Measurements from ENCODE around the gene CAMSAP2. TPM values are rescaled to one million over a fixed set of nuclear protein-coding genes. Genes with fewer than 3 reads are reported as not detected.
A peak's percentile ranks its signal among the peaks of the same experiment; 100 is the strongest.
"Not testable (repeated sequence)": the region's sequence is repeated elsewhere in the genome, so short reads cannot be mapped to it uniquely, and the experiment has no call there.

CAMSAP2 gene
- total RNA-seq, 1 experiment from 2014 or later: 23.5 TPM

DNA sequence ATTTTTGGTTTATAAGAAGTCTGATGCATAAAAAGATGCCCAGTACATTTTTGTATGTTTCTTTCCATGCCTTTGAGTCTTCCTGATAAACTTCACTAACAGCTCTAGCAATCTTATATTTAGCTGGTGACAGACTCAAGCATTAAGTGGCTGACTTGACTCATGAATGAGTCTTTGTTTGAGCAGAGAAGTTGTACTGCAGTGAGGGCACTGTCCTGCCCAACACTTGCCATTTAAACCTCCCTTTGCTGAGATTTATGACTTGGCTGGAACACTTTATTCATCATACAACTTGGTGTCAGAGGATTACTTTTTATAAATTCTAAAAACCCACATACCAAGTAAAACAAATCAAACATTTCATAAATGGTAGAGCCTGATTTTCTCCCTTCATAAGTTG, 14.6 kb upstream of the CAMSAP2 start:
- Histone ChIP-seq H3K9me3 (replicated peaks) (no peaks in the 10 kb centered on the region), H3K36me3 (no peaks in the 10 kb centered on the region), H3K27ac (no peak overlapping the region), H3K4me1 (no peaks in the 10 kb centered on the region), H3K4me3 (no peak overlapping the region), H3K27me3 (no peaks in the 10 kb centered on the region)
- no peak for DNase-seq

DNA sequence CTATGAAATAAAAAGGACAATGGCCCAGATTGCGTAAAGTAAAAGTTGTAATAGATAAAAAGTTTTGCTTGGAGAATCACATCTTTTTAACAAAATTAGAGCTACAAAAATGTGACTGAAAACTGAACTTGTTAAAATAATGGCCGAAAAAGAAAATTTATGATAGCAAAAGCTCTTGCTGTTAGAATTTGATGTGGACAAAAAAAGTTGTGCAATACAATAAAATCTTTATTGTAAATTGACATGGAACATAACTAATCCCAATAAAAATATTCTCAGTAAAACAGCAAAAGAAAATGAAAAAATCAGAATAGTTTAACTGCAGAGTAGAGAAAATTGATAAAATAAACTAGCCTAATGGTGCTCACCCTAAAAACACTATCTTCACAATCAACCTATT, 11.4 kb upstream of the CAMSAP2 start:
- DNase-seq: no peak
- no peaks in the 10 kb centered on the region for H3K9me3 ChIP-seq (replicated peaks)
- no peaks in the 10 kb centered on the region for H3K27me3 ChIP-seq
- H3K4me1 ChIP-seq: no peaks in the 10 kb centered on the region
- no peaks in the 10 kb centered on the region for H3K36me3 ChIP-seq
- no peak overlapping the region for H3K27ac ChIP-seq
- H3K4me3 ChIP-seq: no peak overlapping the region

DNA sequence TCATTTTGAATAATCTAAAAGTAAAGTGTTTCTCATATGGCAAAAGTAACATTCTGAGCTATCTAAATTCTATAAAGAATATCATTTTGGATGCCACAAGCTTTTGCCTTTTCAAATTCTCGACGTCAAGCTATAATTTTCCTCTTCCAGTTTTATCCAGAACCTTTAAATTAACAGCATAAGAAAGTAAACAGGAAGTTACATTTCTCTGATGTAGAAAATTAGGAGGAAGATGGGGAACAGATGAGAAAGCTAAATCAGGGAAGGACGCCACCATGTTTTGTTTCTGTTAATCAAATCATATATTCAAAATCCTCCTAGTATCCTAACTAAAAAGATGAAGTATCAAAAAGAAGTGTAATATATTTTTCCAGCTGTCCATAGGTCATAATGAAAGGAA, 8.8 kb upstream of the CAMSAP2 start:
- Histone ChIP-seq H3K4me1 (no peaks in the 10 kb centered on the region), H3K27ac (no peak overlapping the region), H3K9me3 (replicated peaks) (no peaks in the 10 kb centered on the region), H3K36me3 (no peaks in the 10 kb centered on the region), H3K4me3 (no peak overlapping the region), H3K27me3 (no peaks in the 10 kb centered on the region)
- no peak for DNase-seq

DNA sequence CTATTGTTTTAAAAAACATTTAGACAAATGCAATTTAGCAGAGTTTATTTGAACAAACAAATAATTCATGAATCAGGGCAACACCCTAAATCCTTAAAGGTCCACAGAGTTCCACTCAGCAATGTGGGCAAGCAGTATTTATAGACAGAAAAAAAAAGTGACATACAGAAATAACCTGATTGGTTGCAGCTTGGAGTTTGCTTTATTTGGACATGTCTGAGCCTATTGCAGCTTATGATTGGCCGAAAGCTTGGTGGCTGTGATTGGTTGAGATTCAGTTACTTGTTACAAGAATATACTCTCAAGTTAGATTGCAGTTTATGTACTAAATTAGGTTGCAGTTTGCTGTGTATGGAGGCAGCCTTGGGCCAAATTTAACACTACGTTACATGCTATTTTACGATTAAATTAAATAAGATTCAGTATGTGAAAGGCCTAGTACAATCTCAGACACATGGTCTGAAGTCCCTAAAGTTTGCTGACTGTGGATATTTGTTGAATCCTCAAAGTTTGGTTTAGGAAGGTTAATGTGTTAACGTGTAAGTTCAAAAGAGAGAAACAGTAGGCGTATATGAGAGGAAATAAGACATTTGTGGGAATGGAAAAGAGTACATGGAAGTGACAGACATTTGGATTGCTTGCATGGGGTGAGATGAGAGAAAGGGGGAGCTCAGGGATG, 6.9 kb upstream of the CAMSAP2 start:
- H3K27me3 ChIP-seq: no peaks in the 10 kb centered on the region
- H3K27ac ChIP-seq: no peak overlapping the region
- no peaks in the 10 kb centered on the region for H3K36me3 ChIP-seq
- H3K4me1 ChIP-seq: no peaks in the 10 kb centered on the region
- DNase-seq: peak in 1 of 2 experiments; percentile 11
- no peaks in the 10 kb centered on the region for H3K9me3 ChIP-seq (replicated peaks)
- H3K4me3 ChIP-seq: no peak overlapping the region

DNA sequence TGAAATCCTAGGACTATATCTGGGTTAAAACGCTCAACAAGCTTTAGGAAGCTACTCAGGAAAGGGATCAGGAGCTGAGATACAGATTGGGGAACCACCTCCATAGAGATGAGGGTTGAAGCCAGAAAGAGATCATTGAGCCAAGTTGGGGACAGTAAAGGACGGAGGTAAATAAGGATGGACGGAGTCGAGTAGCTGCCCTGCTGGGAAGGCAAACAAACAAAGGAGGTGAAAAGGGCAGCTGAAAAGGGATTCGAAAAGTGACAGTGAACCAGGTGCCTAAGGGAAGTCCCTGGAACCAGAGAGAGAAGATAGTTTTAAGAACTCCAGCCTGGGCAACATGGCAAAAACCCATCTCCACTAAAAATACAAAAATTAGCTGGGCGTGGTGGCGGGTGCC, 6.3 kb upstream of the CAMSAP2 start:
- Histone ChIP-seq H3K4me3 (no peak overlapping the region), H3K4me1 (no peaks in the 10 kb centered on the region), H3K27me3 (no peaks in the 10 kb centered on the region), H3K36me3 (no peaks in the 10 kb centered on the region), H3K9me3 (replicated peaks) (no peaks in the 10 kb centered on the region), H3K27ac (no peak overlapping the region)
- no peak for DNase-seq

DNA sequence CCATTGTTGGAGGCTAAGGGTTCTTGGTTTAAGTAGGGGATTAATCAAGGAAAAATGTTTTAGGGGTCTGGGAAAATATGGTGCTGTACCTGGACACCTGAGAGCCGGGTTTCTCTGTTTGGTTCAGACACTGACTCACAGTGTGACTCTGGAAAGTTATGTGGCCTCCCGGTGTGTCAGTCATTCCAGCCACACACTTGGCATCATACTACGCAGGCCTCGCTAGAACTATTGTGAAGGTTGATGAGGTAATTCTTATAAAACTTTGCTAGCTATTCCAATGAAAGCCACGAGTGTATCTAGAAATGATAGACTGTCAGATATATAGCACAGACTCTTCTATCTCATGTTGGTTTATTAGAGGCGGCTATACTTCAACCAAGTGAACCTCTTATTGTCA, 4.8 kb upstream of the CAMSAP2 start:
- Histone ChIP-seq H3K4me3 (no peak overlapping the region), H3K27me3 (no peaks in the 10 kb centered on the region), H3K36me3 (no peaks in the 10 kb centered on the region), H3K4me1 (no peaks in the 10 kb centered on the region), H3K27ac (no peak overlapping the region), H3K9me3 (replicated peaks) (no peaks in the 10 kb centered on the region)
- DNase-seq: no peak

DNA sequence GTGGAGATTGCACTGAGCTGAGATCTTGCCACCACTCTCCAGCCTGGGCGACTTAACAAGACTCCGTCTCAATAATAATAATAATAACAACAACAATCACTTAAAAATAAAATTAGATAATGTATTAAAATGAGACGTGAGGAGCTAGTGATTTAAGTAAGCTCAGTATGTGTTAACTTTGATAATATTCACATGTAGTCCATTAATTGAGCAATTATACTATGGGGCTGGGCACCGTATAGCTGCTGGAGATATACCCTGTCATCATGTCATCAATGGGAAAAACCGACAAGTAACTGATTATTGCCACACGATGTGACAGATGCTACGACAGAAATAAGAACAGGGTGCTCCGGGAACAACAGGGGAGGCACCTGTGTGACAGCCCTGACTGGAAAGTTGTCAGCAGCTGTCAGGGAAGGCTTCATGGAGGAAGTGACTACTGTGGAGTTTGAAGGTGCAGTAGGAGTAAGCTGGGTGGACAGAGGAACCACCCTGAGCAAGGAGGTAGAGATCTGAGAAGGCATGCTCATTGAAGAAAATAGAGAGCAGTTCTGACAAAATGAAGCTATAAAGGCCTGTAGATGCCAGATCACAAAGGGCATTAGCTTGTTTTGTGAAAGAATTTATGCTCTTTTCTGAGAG, 924 bp upstream of the CAMSAP2 start:
- Histone ChIP-seq H3K27me3 (no peaks in the 10 kb centered on the region), H3K4me1 (no peaks in the 10 kb centered on the region; the same call in 1 of the 2 replicates), H3K4me3 (peak overlapping the region; percentile 96), H3K9me3 (replicated peaks) (no peaks in the 10 kb centered on the region), H3K27ac (no peak overlapping the region), H3K36me3 (no peaks in the 10 kb centered on the region)
- DNase-seq: peak in 1 of 2 experiments; percentile 9

DNA sequence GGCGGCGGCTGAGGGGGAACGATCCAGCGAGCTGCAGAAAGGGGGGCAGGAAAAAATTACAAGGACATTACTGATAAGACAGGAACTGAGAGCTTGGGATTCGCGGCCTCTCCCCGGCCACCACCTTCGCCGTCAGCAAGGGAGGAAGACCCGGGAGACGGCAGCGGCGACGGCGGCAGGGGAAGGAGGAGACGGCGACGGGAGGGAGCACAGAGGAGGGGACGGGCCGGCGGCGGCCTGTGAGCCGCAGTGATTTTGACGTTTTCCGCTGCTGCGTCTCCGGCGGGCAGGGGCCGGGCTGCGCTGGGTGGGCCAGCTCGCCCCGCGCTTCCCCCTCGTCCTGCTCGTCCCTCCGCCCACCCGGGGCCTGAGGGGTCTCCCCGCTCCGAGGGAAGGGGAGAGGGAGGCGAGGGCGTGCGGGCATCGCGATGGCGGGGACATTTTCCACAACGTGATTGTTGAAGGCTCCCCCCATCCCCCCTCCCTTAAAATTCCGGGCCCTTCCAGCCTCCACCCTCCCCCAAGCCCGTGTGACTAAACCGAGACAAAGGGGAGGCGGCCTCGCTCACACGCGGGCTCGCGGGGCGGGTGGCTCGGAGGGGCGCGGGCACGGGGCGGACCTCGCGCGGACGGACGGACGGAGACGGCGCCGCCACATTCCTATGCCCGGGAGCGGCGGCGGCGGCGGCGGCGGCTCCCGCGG, 407 bp downstream of the CAMSAP2 start:
- peak; percentile 59 to 64 for DNase-seq
- Histone ChIP-seq H3K4me3 (peak overlapping the region; percentile 96), H3K27me3 (no peaks in the 10 kb centered on the region), H3K36me3 (no peaks in the 10 kb centered on the region), H3K27ac (peak overlapping the region; percentile 97), H3K4me1 (no peaks in the 10 kb centered on the region; the same call in 1 of the 2 replicates), H3K9me3 (replicated peaks) (no peaks in the 10 kb centered on the region)

DNA sequence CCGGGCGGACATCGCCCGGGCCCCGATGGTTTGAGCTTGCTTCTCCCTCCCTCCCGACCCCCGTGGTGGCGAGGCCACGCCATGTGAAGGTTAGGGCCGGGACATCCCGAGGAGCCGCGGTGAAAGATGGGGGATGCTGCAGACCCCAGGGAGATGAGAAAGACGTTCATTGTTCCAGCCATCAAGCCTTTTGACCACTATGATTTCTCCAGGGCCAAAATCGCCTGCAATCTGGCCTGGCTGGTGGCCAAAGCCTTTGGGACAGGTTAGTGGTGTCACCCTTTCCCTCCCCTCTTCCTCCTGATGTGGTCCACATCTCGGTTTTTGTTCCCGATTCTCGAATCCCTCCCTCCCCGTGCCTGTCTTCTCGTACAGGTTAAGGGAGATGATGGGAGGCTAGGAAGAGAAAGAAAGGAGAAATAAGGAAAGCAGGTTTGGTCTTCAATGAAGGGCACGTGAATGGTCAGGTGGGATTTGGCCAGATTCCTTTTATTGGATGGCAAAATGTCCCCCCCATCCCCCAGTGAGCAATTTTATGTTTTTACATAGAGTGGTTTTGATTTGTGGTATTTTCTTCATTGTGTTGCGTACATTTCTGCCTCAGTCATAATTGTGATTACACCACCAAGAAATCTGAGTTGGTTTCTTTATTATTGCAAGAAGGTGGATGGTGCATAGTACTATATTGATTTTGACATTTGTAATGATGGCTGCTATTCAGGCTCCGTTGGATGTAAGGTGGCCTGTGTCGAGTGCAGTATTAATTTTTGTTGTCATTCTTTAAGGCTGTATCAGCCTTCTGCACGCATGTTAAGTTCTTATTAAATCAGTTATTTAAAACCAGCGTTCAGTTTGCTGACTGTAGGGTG, 1.2 kb downstream of the CAMSAP2 start:
- DNase-seq: peak in 1 of 2 experiments; percentile 21
- no peaks in the 10 kb centered on the region for H3K9me3 ChIP-seq (replicated peaks)
- no peaks in the 10 kb centered on the region; the same call in 1 of the 2 replicates for H3K4me1 ChIP-seq
- H3K27ac ChIP-seq: peak overlapping the region; percentile 97
- H3K36me3 ChIP-seq: no peaks in the 10 kb centered on the region
- peak overlapping the region; percentile 96 for H3K4me3 ChIP-seq
- H3K27me3 ChIP-seq: no peaks in the 10 kb centered on the region

DNA sequence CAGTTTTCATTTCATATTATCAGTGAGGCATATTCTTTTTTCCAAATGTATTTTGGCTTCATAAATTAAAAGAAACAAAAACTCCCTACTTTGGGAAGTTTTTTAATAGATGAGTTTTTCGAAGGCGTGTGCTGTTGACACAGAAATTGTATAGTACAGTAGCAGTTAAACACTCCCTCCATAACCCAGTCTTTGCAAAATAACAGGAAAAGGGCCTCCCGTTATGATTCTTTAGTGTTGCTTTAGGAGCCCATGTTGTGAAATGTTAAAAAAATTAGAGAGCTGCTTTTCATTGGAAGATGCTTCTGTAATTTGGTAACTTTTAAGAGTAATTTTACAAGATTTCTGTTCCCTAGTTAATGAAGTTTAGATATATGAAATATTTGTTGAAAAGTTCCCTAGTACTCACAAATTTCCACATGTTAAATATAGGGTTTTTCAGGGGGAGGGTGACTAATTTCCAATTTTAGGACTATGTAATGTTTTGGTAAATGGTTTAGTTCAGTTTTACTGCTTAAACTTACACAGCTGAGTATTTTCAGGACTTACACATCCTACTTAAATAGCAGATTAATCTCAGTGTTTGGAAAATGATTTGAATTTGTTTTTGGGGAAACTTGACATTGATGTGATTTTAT, 2.0 kb downstream of the CAMSAP2 start:
- no peak overlapping the region for H3K27ac ChIP-seq
- H3K9me3 ChIP-seq (replicated peaks): no peaks in the 10 kb centered on the region
- H3K27me3 ChIP-seq: no peaks in the 10 kb centered on the region
- no peaks in the 10 kb centered on the region; the same call in 1 of the 2 replicates for H3K4me1 ChIP-seq
- no peak for DNase-seq
- peak overlapping the region; percentile 96 for H3K4me3 ChIP-seq
- no peaks in the 10 kb centered on the region for H3K36me3 ChIP-seq

DNA sequence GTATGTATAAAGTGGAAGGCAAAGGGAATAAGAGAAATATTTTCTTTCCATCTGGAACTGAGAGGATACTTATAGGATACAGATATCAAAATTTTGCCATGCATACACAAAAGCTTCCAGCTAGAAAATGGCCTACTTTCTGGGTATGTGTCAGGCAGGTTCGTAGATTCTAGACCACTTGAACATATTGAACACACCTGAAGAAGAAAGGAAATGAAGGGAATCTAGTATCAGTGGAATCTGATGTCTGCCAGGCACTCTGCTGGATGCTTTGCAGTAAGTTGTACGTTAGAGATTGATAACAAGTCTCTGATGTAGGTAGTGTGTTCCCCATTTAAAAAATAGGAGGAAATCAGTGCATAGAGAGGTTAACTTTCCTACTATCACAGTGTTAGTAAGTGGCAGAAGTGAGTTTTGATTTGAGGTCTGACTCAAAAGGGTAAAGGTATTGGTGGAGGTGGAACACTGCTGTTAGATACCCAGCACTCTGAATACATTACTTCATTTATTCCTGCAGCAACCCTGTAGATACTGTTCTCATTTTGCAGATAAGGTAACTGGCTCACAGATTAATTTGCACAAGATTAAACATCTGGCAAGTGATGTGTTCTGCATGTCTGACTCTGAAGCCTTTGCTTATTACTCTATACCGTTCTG, 3.0 kb downstream of the CAMSAP2 start:
- Histone ChIP-seq H3K36me3 (no peaks in the 10 kb centered on the region), H3K27ac (no peak overlapping the region), H3K27me3 (no peaks in the 10 kb centered on the region), H3K4me1 (no peaks in the 10 kb centered on the region; the same call in 1 of the 2 replicates), H3K9me3 (replicated peaks) (no peaks in the 10 kb centered on the region), H3K4me3 (peak overlapping the region; percentile 96)
- DNase-seq: no peak

DNA sequence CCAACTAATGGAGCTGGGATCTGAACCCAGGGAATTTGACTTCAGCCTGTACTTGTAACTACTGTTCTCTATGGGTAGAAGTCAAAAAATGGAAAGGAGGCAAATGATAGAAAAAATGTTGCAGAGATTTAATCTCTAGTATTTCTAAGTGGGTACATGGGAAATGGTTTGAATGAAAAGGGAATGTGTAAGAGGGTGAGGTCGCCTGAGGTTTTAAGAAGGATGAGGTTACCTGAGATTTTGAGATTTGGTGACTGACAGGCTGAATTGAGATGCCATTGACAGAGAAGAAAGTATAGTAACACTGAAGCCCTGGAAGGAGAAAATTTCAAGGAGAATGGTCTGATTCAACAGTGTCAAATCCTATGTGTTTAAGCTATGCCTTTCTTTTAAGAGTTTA, 5.5 kb downstream of the CAMSAP2 start:
- Histone ChIP-seq H3K4me1 (no peaks in the 10 kb centered on the region; the same call in 1 of the 2 replicates), H3K27me3 (no peaks in the 10 kb centered on the region), H3K36me3 (no peaks in the 10 kb centered on the region), H3K9me3 (replicated peaks) (no peaks in the 10 kb centered on the region), H3K4me3 (no peak overlapping the region), H3K27ac (no peak overlapping the region)
- DNase-seq: no peak

DNA sequence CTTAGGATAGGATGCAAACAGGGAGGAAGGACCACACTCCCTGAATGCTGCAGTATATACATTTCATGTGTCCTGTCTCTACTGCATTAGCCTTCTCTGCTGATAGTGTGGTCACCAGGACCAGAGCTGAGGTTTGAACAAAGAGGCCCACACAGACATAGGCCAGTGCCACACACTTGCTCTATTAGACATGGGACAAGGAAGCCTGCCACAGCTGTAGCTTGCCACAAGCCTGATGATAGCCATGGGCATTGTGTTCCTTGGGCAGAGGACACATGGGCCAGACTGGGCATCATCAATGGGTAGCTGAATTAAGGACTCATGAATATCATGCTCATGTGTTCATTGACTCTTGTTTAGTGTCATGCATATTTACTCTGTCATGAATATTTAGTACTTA, 10.4 kb downstream of the CAMSAP2 start:
- no peaks in the 10 kb centered on the region; the same call in 1 of the 2 replicates for H3K36me3 ChIP-seq
- no peak overlapping the region for H3K27ac ChIP-seq
- DNase-seq: no peak
- H3K4me3 ChIP-seq: no peak overlapping the region
- no peaks in the 10 kb centered on the region for H3K4me1 ChIP-seq
- H3K27me3 ChIP-seq: no peaks in the 10 kb centered on the region
- no peaks in the 10 kb centered on the region for H3K9me3 ChIP-seq (replicated peaks)

DNA sequence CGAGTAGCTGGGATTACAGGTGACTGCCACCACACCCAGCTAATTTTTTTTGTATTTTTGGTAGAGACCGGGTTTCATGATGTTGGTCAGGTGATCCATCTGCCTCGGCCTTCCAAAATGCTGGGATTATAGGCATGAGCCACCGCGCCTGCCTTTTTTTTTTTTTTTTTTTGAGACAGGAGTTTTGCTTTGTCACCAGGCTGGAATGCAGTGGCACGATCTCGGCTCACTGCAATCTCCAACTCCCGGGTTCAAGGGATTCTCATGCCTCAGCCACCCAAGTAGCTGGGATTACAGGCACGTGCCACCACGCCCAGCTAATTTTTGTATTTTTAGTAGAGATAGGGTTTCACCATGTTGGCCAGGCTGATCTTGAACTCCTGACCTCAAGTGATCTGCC, 12.1 kb downstream of the CAMSAP2 start:
- H3K36me3 ChIP-seq; H3K27me3 ChIP-seq; H3K9me3 ChIP-seq (replicated peaks); H3K4me1 ChIP-seq; DNase-seq; H3K27ac ChIP-seq; H3K4me3 ChIP-seq: not testable (repeated sequence)
